PC-3 (cell line): Measurements from ENCODE around the gene SUB1. TPM values are rescaled to one million over a fixed set of nuclear protein-coding genes. Genes with fewer than 3 reads are reported as not detected.

Experiments used
- ATAC-seq: fragments of 200-7000 bp; cut with Tn5 transposase; 2 replicates; pipeline ENCODE4 v1.9.1; 2020; ENCODE audit warnings: mild to moderate bottlenecking, moderate library complexity
- BruUV-seq: library from RNA; stranded (reverse); fragments of 400-500 nt; replicated peaks from 2 replicates; lab custom pipeline; 2021; lab: Mats Ljungman, UMichigan
- CTCF ChIA-PET: fragments of 300-600 bp; sonication (Branson Sonifier 250); formaldehyde crosslinking; loops from one replicate; lab custom pipeline; 2022; ENCODE audit warnings: antibody characterized with exemption; lab: Charles Lee
- POLR2A ChIA-PET: fragments of 300-600 bp; sonication (Branson Sonifier 250); formaldehyde crosslinking; loops from one replicate; lab custom pipeline; 2022; ENCODE audit warnings: antibody characterized with exemption; ENCODE audit not compliant: unreplicated experiment; lab: Charles Lee
- DNase-seq: peaks from one replicate; pipeline ENCODE4 v3.0.0-alpha.2; 2015
- H2AFZ ChIP-seq: fragments of 300-600 bp; sonication (generic); 2 replicates; pipeline ENCODE4 v1.6.0; 2016; ENCODE audit warnings: antibody characterized with exemption, low read length
- H3F3A ChIP-seq: fragments of 300-600 bp; sonication (generic); one replicate; pipeline ENCODE4 v1.6.0; 2017; ENCODE audit warnings: antibody characterized with exemption, low read length, control low read depth, mild to moderate bottlenecking; ENCODE audit not compliant: unreplicated experiment
- H3K27ac ChIP-seq: fragments of 300-600 bp; sonication (generic); 2 replicates; pipeline ENCODE4 v1.5.1; 2016; ENCODE audit warnings: mild to moderate bottlenecking, low read length
- H3K27me3 ChIP-seq: fragments of 300-600 bp; sonication (generic); 2 replicates; pipeline ENCODE4 v1.6.1; 2016; ENCODE audit warnings: low read length, mixed read lengths
- H3K36me3 ChIP-seq: fragments of 300-600 bp; sonication (generic); 2 replicates; pipeline ENCODE4 v1.6.1; 2016; ENCODE audit warnings: low read depth, mixed run types, low read length, mixed read lengths
- H3K4me1 ChIP-seq: fragments of 300-600 bp; sonication (generic); 2 replicates; pipeline ENCODE4 v1.5.1; 2016; ENCODE audit warnings: low read length; ENCODE audit not compliant: insufficient read depth
- H3K4me2 ChIP-seq: fragments of 300-600 bp; sonication (generic); 2 replicates; pipeline ENCODE4 v1.6.0; 2016; ENCODE audit warnings: low read length
- H3K4me3 ChIP-seq: fragments of 300-600 bp; sonication (generic); 2 replicates; pipeline ENCODE4 v1.5.1; 2016; ENCODE audit warnings: mild to moderate bottlenecking, low read length, mixed read lengths
- H3K79me2 ChIP-seq: fragments of 300-600 bp; sonication (generic); 2 replicates; pipeline ENCODE4 v1.6.1; 2017; ENCODE audit warnings: low read length, mixed read lengths
- H3K9ac ChIP-seq: fragments of 300-600 bp; sonication (generic); 2 replicates; pipeline ENCODE4 v1.6.0; 2016; ENCODE audit warnings: mild to moderate bottlenecking, low read length
- H3K9me2 ChIP-seq: fragments of 300-600 bp; sonication (generic); replicated peaks from 2 replicates; pipeline ENCODE4 v1.6.1; 2016; ENCODE audit warnings: mixed run types, low read length, mixed read lengths
- H3K9me3 ChIP-seq: fragments of 300-600 bp; sonication (generic); 2 replicates; pipeline ENCODE4 v1.6.1; 2016; ENCODE audit warnings: low read length, mixed read lengths
- H4K20me1 ChIP-seq: fragments of 300-600 bp; sonication (generic); 2 replicates; pipeline ENCODE4 v1.6.1; 2016; ENCODE audit warnings: low read length, mixed read lengths
- CTCF ChIP-seq: fragments of 300-600 bp; sonication (generic); conservative IDR thresholded peaks from 2 replicates; pipeline ENCODE4 v1.5.1; 2017; ENCODE audit warnings: antibody characterized with exemption, low read depth, mild to moderate bottlenecking, low read length
- EZH2 ChIP-seq: fragments of 300-600 bp; sonication (generic); IDR thresholded peaks from one replicate; pipeline ENCODE4 v1.6.1; 2017; ENCODE audit warnings: antibody characterized with exemption, mild to moderate bottlenecking, low read length; ENCODE audit not compliant: unreplicated experiment
- EZH2phosphoT487 ChIP-seq: fragments of 300-600 bp; sonication (generic); IDR thresholded peaks from 2 replicates; pipeline ENCODE4 v1.6.1; 2018; ENCODE audit warnings: mild to moderate bottlenecking, antibody characterized with exemption, low read length, borderline replicate concordance
- intact Hi-C: fragments of 100-400 bp; cut with micrococcal nuclease; formaldehyde crosslinking; loops from 2 replicates; pipeline ENCODE4 v1.9.0; 2023
- total RNA-seq: library from RNA; depleted of rRNA; stranded (reverse); fragments of >200 nt; gene quantifications from 2 replicates; pipeline ENCODE4 v1.2.3, GENCODE V29; 2014

Gene SUB1
- total RNA-seq, 1 experiment from 2014 or later = 185 TPM

- no peaks in the 10 kb centered on the region for H3K27me3 ChIP-seq
- H3K4me2 ChIP-seq = no peak overlapping the region
- POLR2A ChIA-PET = no interaction called here
- no peaks in the 10 kb centered on the region for H3K9me2 ChIP-seq
- no peak overlapping the region for H2AFZ ChIP-seq
- H3K36me3 ChIP-seq = no peaks in the 10 kb centered on the region
- CTCF ChIA-PET = interaction anchor here (0.7 kb wide), 1 partner anchor 49 kb away, joined by 3 read pairs; no protein-coding TSS in a partner anchor
- TF ChIP-seq CTCF (no peak), EZH2 (no peak), EZH2phosphoT487 (no peak)
- H3K4me3 ChIP-seq = no peak overlapping the region
- no peaks in the 10 kb centered on the region for H3F3A ChIP-seq
- BruUV-seq = no TSS peak
- no peak for ATAC-seq
- intact Hi-C loops = no loop called here
- H3K79me2 ChIP-seq = no peaks in the 10 kb centered on the region
- H3K9me3 ChIP-seq = no peaks in the 10 kb centered on the region
- no peak overlapping the region for H3K27ac ChIP-seq
- H3K4me1 ChIP-seq = peaks cover 8% of the 10 kb centered on the region; the same call in 1 of the 2 replicates
- H3K9ac ChIP-seq = no peak overlapping the region
- DNase-seq = no peak
- no peaks in the 10 kb centered on the region for H4K20me1 ChIP-seq
These were observed 47.3 kb upstream of the SUB1 start for GRCh38 chr5:32538031-32538547.

GRCh38 chr5:32539981-32540845 lies 45.1 kb upstream of the SUB1 start:
- CTCF ChIA-PET = no interaction called here

More at GRCh38 chr5:32539981-32540845, 45.1 kb upstream of the SUB1 start:
- Histone ChIP-seq H3K9me2 (no peaks in the 10 kb centered on the region), H3K4me3 (no peak overlapping the region), H4K20me1 (no peaks in the 10 kb centered on the region), H3K36me3 (no peaks in the 10 kb centered on the region), H3F3A (no peaks in the 10 kb centered on the region), H3K4me1 (peaks cover 8% of the 10 kb centered on the region; the same call in 1 of the 2 replicates), H3K27ac (no peak overlapping the region), H3K4me2 (no peak overlapping the region), H3K27me3 (no peaks in the 10 kb centered on the region), H3K79me2 (no peaks in the 10 kb centered on the region), H2AFZ (no peak overlapping the region), H3K9ac (no peak overlapping the region), H3K9me3 (no peaks in the 10 kb centered on the region)
- TF ChIP-seq CTCF (no peak), EZH2phosphoT487 (no peak), EZH2 (no peak)
- DNase-seq = no peak
- POLR2A ChIA-PET = no interaction called here
- no TSS peak for BruUV-seq
- intact Hi-C loops = no loop called here
- no peak for ATAC-seq
